Activated naive CD8-positive, alpha-beta T cell treated with anti-CD3 and anti-CD28 coated beads for 36 hours (primary cell): ENCODE data around the gene ST8SIA2. TPM values are rescaled to one million over a fixed set of nuclear protein-coding genes. Genes with fewer than 3 reads are reported as not detected.

Experiments used
- DNase-seq: peaks from one replicate; pipeline ENCODE4 v3.0.0; 2021
- H3K27ac Mint-ChIP-seq: one replicate; pipeline ENCODE4 v1.8.0; 2022; ENCODE audit warnings: mild to moderate bottlenecking, moderate library complexity, mixed read lengths
- H3K27me3 Mint-ChIP-seq: one replicate; pipeline ENCODE4 v1.8.0; 2022; ENCODE audit warnings: mild to moderate bottlenecking, mixed read lengths
- H3K36me3 Mint-ChIP-seq: one replicate; pipeline ENCODE4 v1.8.0; 2021; ENCODE audit warnings: mild to moderate bottlenecking, mixed read lengths
- H3K4me1 Mint-ChIP-seq: one replicate; pipeline ENCODE4 v1.8.0; 2021; ENCODE audit warnings: mixed read lengths
- H3K4me3 Mint-ChIP-seq: one replicate; pipeline ENCODE4 v1.8.0; 2022; ENCODE audit warnings: mild to moderate bottlenecking, moderate library complexity, mixed read lengths
- H3K9me3 Mint-ChIP-seq: one replicate; pipeline ENCODE4 v1.8.0; 2022; ENCODE audit warnings: mixed read lengths
- total RNA-seq, 2 experiments: library from RNA; stranded (reverse); gene quantifications; one replicate each; pipeline ENCODE4 v1.2.3, GENCODE V29; 2021

Gene ST8SIA2
- total RNA-seq: not detected

GRCh38 chr15:92393071-92393979 lies at the start of gene ST8SIA2:
TSS of gene ST8SIA2 (plus strand) at chr15:92393881. CDS start at chr15:92394065, 184 bp downstream.
- Mint-ChIP-seq H3K9me3 (no peaks in the 10 kb centered on the region), H3K27ac (no peak within 1 kb of the TSS), H3K27me3 (peaks cover 77% of the 10 kb centered on the region), H3K4me3 (peak within 1 kb of the TSS; percentile 40), H3K4me1 (peaks cover 8% of the 10 kb centered on the region), H3K36me3 (no peaks in the 10 kb centered on the region)
- DNase-seq: peak; percentile 19

GRCh38 chr15:92343924-92344643 lies 49.6 kb upstream of the ST8SIA2 start:
- DNase-seq: no peak
- no peaks in the 10 kb centered on the region for H3K36me3 Mint-ChIP-seq
- no peak overlapping the region for H3K4me3 Mint-ChIP-seq
- H3K27me3 Mint-ChIP-seq: peaks cover 18% of the 10 kb centered on the region
- H3K4me1 Mint-ChIP-seq: no peaks in the 10 kb centered on the region
- peaks cover 3% of the 10 kb centered on the region for H3K9me3 Mint-ChIP-seq
- no peak overlapping the region for H3K27ac Mint-ChIP-seq

- peaks cover 4% of the 10 kb centered on the region for H3K9me3 Mint-ChIP-seq
- no peak overlapping the region for H3K4me3 Mint-ChIP-seq
- H3K27me3 Mint-ChIP-seq: peaks cover 18% of the 10 kb centered on the region
- H3K36me3 Mint-ChIP-seq: no peaks in the 10 kb centered on the region
- DNase-seq: no peak
- no peaks in the 10 kb centered on the region for H3K4me1 Mint-ChIP-seq
- H3K27ac Mint-ChIP-seq: no peak overlapping the region
These were observed 47.6 kb upstream of the ST8SIA2 start for GRCh38 chr15:92346063-92346462.

- H3K4me1 Mint-ChIP-seq: no peaks in the 10 kb centered on the region
These were observed 38.4 kb upstream of the ST8SIA2 start for GRCh38 chr15:92355307-92355706.

GRCh38 chr15:92361321-92362000 lies 32.2 kb upstream of the ST8SIA2 start:
- no peak overlapping the region for H3K27ac Mint-ChIP-seq
- no peak for DNase-seq

More at GRCh38 chr15:92355307-92355706, 38.4 kb upstream of the ST8SIA2 start:
- Mint-ChIP-seq H3K4me3 (no peak overlapping the region), H3K27me3 (peaks cover 5% of the 10 kb centered on the region), H3K9me3 (no peaks in the 10 kb centered on the region), H3K36me3 (no peaks in the 10 kb centered on the region), H3K27ac (no peak overlapping the region)
- no peak for DNase-seq

GRCh38 chr15:92362001-92362350 lies 31.7 kb upstream of the ST8SIA2 start:
- no peak for DNase-seq
- Mint-ChIP-seq H3K4me3 (no peak overlapping the region), H3K27me3 (peaks cover 4% of the 10 kb centered on the region), H3K9me3 (no peaks in the 10 kb centered on the region), H3K27ac (no peak overlapping the region), H3K36me3 (no peaks in the 10 kb centered on the region), H3K4me1 (no peaks in the 10 kb centered on the region)

More at GRCh38 chr15:92361321-92362000, 32.2 kb upstream of the ST8SIA2 start:
- H3K4me3 Mint-ChIP-seq: no peak overlapping the region
- H3K9me3 Mint-ChIP-seq: no peaks in the 10 kb centered on the region
- H3K27me3 Mint-ChIP-seq: peaks cover 4% of the 10 kb centered on the region
- no peaks in the 10 kb centered on the region for H3K36me3 Mint-ChIP-seq
- H3K4me1 Mint-ChIP-seq: no peaks in the 10 kb centered on the region

GRCh38 chr15:92365084-92365483 lies 28.6 kb upstream of the ST8SIA2 start:
- Mint-ChIP-seq H3K9me3 (no peaks in the 10 kb centered on the region), H3K4me3 (no peak overlapping the region), H3K36me3 (no peaks in the 10 kb centered on the region), H3K27me3 (peaks cover 4% of the 10 kb centered on the region), H3K27ac (no peak overlapping the region), H3K4me1 (no peaks in the 10 kb centered on the region)
- no peak for DNase-seq

- Mint-ChIP-seq H3K4me3 (no peak overlapping the region), H3K9me3 (no peaks in the 10 kb centered on the region), H3K4me1 (no peaks in the 10 kb centered on the region), H3K36me3 (no peaks in the 10 kb centered on the region), H3K27me3 (peaks cover under 1% of the 10 kb centered on the region), H3K27ac (no peak overlapping the region)
- no peak for DNase-seq
These were observed 27.8 kb upstream of the ST8SIA2 start for GRCh38 chr15:92365906-92366305.

- Mint-ChIP-seq H3K27ac (no peak overlapping the region), H3K27me3 (no peaks in the 10 kb centered on the region), H3K9me3 (no peaks in the 10 kb centered on the region), H3K4me1 (no peaks in the 10 kb centered on the region), H3K36me3 (no peaks in the 10 kb centered on the region), H3K4me3 (no peak overlapping the region)
- no peak for DNase-seq
These were observed 27.3 kb upstream of the ST8SIA2 start for GRCh38 chr15:92366381-92366780.

- no peak for DNase-seq
- Mint-ChIP-seq H3K4me1 (no peaks in the 10 kb centered on the region), H3K27me3 (peaks cover 10% of the 10 kb centered on the region), H3K4me3 (no peak overlapping the region), H3K36me3 (no peaks in the 10 kb centered on the region), H3K27ac (no peak overlapping the region), H3K9me3 (peaks cover 4% of the 10 kb centered on the region)
These were observed 18.6 kb upstream of the ST8SIA2 start for GRCh38 chr15:92375057-92375456.

GRCh38 chr15:92376109-92376508 lies 17.6 kb upstream of the ST8SIA2 start:
- H3K36me3 Mint-ChIP-seq: no peaks in the 10 kb centered on the region
- DNase-seq: no peak
- no peak overlapping the region for H3K4me3 Mint-ChIP-seq
- H3K27me3 Mint-ChIP-seq: peaks cover 18% of the 10 kb centered on the region
- no peak overlapping the region for H3K27ac Mint-ChIP-seq
- no peaks in the 10 kb centered on the region for H3K4me1 Mint-ChIP-seq
- H3K9me3 Mint-ChIP-seq: peaks cover 4% of the 10 kb centered on the region

- no peaks in the 10 kb centered on the region for H3K36me3 Mint-ChIP-seq
- no peak overlapping the region for H3K27ac Mint-ChIP-seq
- no peak for DNase-seq
- H3K9me3 Mint-ChIP-seq: peaks cover 4% of the 10 kb centered on the region
- no peak overlapping the region for H3K4me3 Mint-ChIP-seq
- peaks cover 18% of the 10 kb centered on the region for H3K27me3 Mint-ChIP-seq
- H3K4me1 Mint-ChIP-seq: no peaks in the 10 kb centered on the region
These were observed 16.4 kb upstream of the ST8SIA2 start for GRCh38 chr15:92377083-92377789.

GRCh38 chr15:92383519-92384324 lies 10.0 kb upstream of the ST8SIA2 start:
- no peak overlapping the region for H3K4me3 Mint-ChIP-seq
- no peak overlapping the region for H3K27ac Mint-ChIP-seq
- H3K4me1 Mint-ChIP-seq: peaks cover 2% of the 10 kb centered on the region
- H3K9me3 Mint-ChIP-seq: peaks cover 2% of the 10 kb centered on the region
- DNase-seq: peak; percentile 25
- H3K36me3 Mint-ChIP-seq: no peaks in the 10 kb centered on the region
- H3K27me3 Mint-ChIP-seq: peaks cover 39% of the 10 kb centered on the region

GRCh38 chr15:92384381-92384780 lies 9.3 kb upstream of the ST8SIA2 start:
- Mint-ChIP-seq H3K4me3 (no peak overlapping the region), H3K4me1 (peaks cover 2% of the 10 kb centered on the region), H3K9me3 (peaks cover 2% of the 10 kb centered on the region), H3K27me3 (peaks cover 42% of the 10 kb centered on the region), H3K27ac (no peak overlapping the region), H3K36me3 (no peaks in the 10 kb centered on the region)
- DNase-seq: no peak
